Measurements from ENCODE around the gene PLAAT5.

Gene PLAAT5

GRCh38 chr11:63516109-63516508 lies 25.1 kb upstream of the PLAAT5 start:
- in situ Hi-C loops (cut with HindIII; ENCODE audit: low sequenced_read_pairs), result no loop called here

GRCh38 chr11:63512816-63513215 lies 21.8 kb upstream of the PLAAT5 start:
- in situ Hi-C loops (cut with HindIII; ENCODE audit: low sequenced_read_pairs), result no loop called here

DNA sequence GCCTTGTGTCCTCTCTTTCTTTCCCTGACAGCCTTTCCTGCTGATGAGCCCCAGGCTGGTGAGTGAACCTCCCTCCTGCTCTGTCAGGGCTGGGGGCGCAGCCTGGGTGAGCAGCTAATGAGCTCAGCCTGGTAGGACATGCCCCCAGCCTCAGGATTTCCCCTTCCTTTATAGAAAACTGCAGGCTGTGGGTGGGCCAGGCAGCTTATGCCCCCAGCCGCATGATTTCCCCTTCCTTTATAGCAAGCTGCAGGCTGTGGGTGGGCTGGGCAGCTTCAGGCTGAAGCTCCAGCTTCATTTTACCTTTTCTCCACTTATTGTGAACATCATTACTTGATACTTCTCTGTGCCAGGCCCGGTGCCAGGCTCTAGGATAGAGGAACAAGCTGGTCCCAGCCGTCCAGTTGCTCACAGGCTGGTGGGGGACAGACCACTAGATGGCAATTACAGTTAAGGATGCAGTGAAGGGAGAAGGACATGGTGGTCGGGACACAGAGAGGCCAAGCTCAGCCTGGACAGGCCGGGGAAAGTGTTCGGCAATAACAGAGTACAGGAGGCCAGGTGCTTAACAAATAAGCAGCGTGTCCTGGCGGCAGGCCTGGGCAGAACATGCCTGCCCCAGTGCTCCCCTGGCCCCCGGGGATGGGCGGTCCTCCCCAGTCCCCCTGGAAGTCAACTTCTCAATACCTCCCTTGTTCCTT lies 20.2 kb upstream of the PLAAT5 start:
- in situ Hi-C loops (cut with HindIII; ENCODE audit: low sequenced_read_pairs), result no loop called here

- in situ Hi-C loops (cut with HindIII; ENCODE audit: low sequenced_read_pairs), result no loop called here
These were observed 19.5 kb upstream of the PLAAT5 start for GRCh38 chr11:63510360-63511047.

GRCh38 chr11:63508745-63509144 lies 17.8 kb upstream of the PLAAT5 start:
- in situ Hi-C loops (cut with HindIII; ENCODE audit: low sequenced_read_pairs), result no loop called here

DNA sequence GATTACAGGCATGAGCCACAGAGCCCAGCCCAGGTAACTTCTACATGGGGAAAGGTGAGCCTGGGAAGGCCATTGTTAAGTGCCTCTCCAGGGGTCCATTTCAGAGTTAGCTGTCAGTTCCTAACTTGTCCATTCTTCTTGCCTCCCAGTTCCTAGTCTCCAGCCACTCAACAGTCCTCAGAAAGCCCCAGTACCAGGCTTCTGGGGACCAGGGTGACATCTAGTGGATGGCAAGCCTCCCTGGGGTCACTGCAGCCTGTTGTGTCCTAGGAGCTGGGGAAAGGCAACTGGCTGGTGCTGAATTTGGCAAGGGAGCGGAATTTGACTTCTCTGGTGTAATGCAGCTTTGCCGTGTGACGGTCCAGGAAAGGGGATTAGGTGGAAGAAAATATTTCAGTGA lies 17.0 kb upstream of the PLAAT5 start:
- in situ Hi-C loops (cut with HindIII; ENCODE audit: low sequenced_read_pairs), result no loop called here

GRCh38 chr11:63507511-63507910 lies 16.5 kb upstream of the PLAAT5 start:
- in situ Hi-C loops (cut with HindIII; ENCODE audit: low sequenced_read_pairs), result no loop called here

DNA sequence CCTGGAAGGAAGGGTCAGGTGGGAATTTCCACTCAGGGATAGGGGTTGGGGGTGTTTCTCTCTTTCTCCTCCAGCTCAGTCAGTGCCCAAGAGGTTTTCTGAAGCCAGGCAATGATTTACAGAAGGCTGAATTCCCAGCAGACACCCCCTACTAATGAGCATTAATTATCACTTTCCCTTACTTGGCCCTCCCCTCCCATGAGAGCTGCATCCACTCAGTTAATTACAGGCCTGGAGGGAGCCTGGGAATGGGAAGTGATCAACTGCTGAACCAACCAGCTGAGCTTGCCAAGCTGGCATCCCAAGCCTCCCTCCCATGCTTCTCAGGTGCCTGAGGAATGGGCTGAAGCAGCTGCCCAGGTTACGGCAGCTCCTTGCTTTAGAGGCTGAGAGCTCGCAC lies 15.9 kb upstream of the PLAAT5 start:
- in situ Hi-C loops (cut with HindIII; ENCODE audit: low sequenced_read_pairs), result no loop called here

DNA sequence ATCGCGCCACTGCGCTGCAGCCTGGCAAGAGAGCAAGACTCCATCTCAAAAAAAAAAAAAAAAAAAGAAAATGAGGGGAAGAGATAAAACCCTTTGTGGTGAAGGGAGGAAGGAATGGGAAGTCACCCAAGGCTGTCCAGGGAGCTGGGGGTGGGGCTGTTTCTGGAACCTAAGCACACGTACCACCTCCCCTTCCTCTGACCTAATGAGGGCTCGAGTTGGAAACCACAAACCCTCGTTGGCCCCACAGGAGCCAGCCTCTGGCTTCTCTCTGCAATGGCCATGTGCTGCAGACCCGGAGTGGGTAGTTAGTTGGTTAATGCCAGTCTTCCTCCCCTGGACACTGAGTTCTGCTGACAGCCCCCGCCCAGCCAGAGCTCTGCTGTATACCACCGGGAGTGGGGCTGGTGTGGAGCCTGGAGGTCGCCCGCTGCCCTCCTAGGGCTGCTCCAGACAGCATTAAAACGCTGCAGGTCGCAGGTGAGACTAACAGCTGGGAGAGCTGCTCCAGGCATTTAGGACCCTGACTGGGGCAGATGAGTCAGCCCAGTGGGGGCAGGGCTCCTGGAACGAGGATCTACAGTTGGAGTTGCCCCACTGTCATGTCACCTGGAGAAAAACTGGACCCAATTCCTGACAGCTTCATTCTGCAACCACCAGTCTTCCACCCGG lies 15.0 kb upstream of the PLAAT5 start, which contains the start of gene LGALS12:
Gene LGALS12, plus strand, starts transcription at position 228 of the 672 bp plus-strand sequence. Its CDS starts 375 bp downstream, at position 603.
- in situ Hi-C loops (cut with HindIII; ENCODE audit: low sequenced_read_pairs), result no loop called here

- in situ Hi-C loops (cut with HindIII; ENCODE audit: low sequenced_read_pairs), result no loop called here
These were observed 14.1 kb upstream of the PLAAT5 start for GRCh38 chr11:63504933-63505586.

GRCh38 chr11:63504054-63504453 lies 13.1 kb upstream of the PLAAT5 start:
- in situ Hi-C loops (cut with HindIII; ENCODE audit: low sequenced_read_pairs), result no loop called here

GRCh38 chr11:63503492-63503891 lies 12.5 kb upstream of the PLAAT5 start:
- in situ Hi-C loops (cut with HindIII; ENCODE audit: low sequenced_read_pairs), result no loop called here

- in situ Hi-C loops (cut with HindIII; ENCODE audit: low sequenced_read_pairs), result no loop called here
These were observed 11.4 kb upstream of the PLAAT5 start for GRCh38 chr11:63502252-63502820.

GRCh38 chr11:63501236-63501635 lies 10.3 kb upstream of the PLAAT5 start:
- in situ Hi-C loops (cut with HindIII; ENCODE audit: low sequenced_read_pairs), result no loop called here

GRCh38 chr11:63499874-63500273 lies 8.9 kb upstream of the PLAAT5 start:
- in situ Hi-C loops (cut with HindIII; ENCODE audit: low sequenced_read_pairs), result loop anchor here (10.0 kb wide), 1 partner anchor 235 kb away; no protein-coding TSS in a partner anchor

- in situ Hi-C loops (cut with HindIII; ENCODE audit: low sequenced_read_pairs), result loop anchor here (10.0 kb wide), 1 partner anchor 240 kb away; no protein-coding TSS in a partner anchor
These were observed 4.0 kb upstream of the PLAAT5 start for GRCh38 chr11:63494975-63495374.

- in situ Hi-C loops (cut with HindIII; ENCODE audit: low sequenced_read_pairs), result loop anchor here (10.0 kb wide), 1 partner anchor 242 kb away; no protein-coding TSS in a partner anchor
These were observed 2.2 kb upstream of the PLAAT5 start for GRCh38 chr11:63493127-63493526.

- in situ Hi-C loops (cut with HindIII; ENCODE audit: low sequenced_read_pairs), result loop anchor here (10.0 kb wide), 1 partner anchor 242 kb away; no protein-coding TSS in a partner anchor
These were observed 1.5 kb upstream of the PLAAT5 start for GRCh38 chr11:63492441-63492840.

GRCh38 chr11:63491636-63492372 lies 837 bp upstream of the PLAAT5 start:
- in situ Hi-C loops (cut with HindIII; ENCODE audit: low sequenced_read_pairs), result loop anchor here (10.0 kb wide), 1 partner anchor 243 kb away; no protein-coding TSS in a partner anchor

DNA sequence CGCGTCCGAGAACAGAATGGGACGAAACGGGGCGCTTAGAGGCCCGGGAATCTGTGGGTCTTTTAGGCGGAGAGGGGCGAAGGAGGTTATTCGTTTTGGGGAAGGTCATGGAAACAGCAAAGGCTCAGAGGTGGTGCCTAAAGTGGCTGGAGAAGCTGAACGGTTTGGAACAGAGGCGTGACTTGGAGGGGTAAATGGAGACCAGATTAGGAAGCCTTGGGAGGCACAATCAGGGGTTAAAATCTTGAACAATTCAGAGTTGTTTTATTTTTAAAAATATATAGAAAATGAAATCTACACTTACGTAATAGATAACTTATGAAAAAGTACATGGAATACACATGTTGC lies 247 bp upstream of the PLAAT5 start:
- in situ Hi-C loops (cut with HindIII; ENCODE audit: low sequenced_read_pairs), result loop anchor here (10.0 kb wide), 1 partner anchor 244 kb away; no protein-coding TSS in a partner anchor
